Measurements from ENCODE around the gene QSOX1. TPM values are rescaled to one million over a fixed set of nuclear protein-coding genes. Genes with fewer than 3 reads are reported as not detected.
A peak's percentile ranks its signal among the peaks of the same experiment; 100 is the strongest.

The QSOX1 gene
- total RNA-seq, 1 experiment from 2014 or later = 4.7 TPM

DNA sequence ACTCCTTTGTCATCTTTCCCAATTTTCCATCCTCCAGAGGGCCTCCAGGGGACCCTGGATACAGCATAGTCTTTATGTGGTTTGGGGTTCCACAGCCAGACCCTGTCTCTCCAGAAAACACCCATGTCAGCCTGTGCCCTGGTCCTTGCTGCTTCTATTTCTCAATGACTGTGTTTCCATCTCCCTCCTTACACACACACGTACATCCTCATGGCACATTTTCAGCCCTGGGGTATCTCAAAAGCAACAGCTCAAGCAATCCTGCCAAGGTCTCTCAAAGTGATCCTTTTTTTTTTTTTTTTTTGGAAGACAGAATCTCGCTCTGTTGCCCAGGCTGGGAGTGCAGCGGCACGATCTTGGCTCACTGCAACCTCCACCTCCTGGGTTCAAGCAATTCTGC is 22.3 kb downstream of the QSOX1 start:
- Histone ChIP-seq H3K9me3 (ENCODE audit: low read length) (no peaks in the 10 kb centered on the region), H3K36me3 (ENCODE audit: insufficient read depth, low read length) (no peaks in the 10 kb centered on the region), H3K9me2 (replicated peaks; ENCODE audit: insufficient read depth, low read length) (no peaks in the 10 kb centered on the region), H3K27ac (ENCODE audit: low read length) (no peak overlapping the region), H3K4me1 (ENCODE audit: low read length) (no peaks in the 10 kb centered on the region), H3K9ac (ENCODE audit: low read length) (no peak overlapping the region), H3K4me2 (ENCODE audit: low read depth, low read length, poor library complexity, severe bottlenecking) (no peak overlapping the region), H3K79me2 (ENCODE audit: low read length) (no peaks in the 10 kb centered on the region), H4K20me1 (ENCODE audit: insufficient read depth, low read depth, low read length) (no peaks in the 10 kb centered on the region), H3K27me3 (ENCODE audit: low read length) (no peaks in the 10 kb centered on the region), H2AFZ (ENCODE audit: low read length) (no peak overlapping the region), H3K4me3 (ENCODE audit: low read length) (no peak overlapping the region)
- no peak for DNase-seq

GRCh38 chr1:180177931-180178330 is 23.3 kb downstream of the QSOX1 start:
- no peak overlapping the region for H2AFZ ChIP-seq (ENCODE audit: low read length)
- no peak overlapping the region for H3K27ac ChIP-seq (ENCODE audit: low read length)
- no peaks in the 10 kb centered on the region for H3K4me1 ChIP-seq (ENCODE audit: low read length)
- H4K20me1 ChIP-seq (ENCODE audit: insufficient read depth, low read depth, low read length) = no peaks in the 10 kb centered on the region
- H3K4me2 ChIP-seq (ENCODE audit: low read depth, low read length, poor library complexity, severe bottlenecking) = no peak overlapping the region
- no peaks in the 10 kb centered on the region for H3K36me3 ChIP-seq (ENCODE audit: insufficient read depth, low read length)
- no peak overlapping the region for H3K9ac ChIP-seq (ENCODE audit: low read length)
- no peaks in the 10 kb centered on the region for H3K9me2 ChIP-seq (replicated peaks; ENCODE audit: insufficient read depth, low read length)
- H3K79me2 ChIP-seq (ENCODE audit: low read length) = no peaks in the 10 kb centered on the region
- H3K4me3 ChIP-seq (ENCODE audit: low read length) = no peak overlapping the region
- no peaks in the 10 kb centered on the region for H3K9me3 ChIP-seq (ENCODE audit: low read length)
- no peak for DNase-seq
- H3K27me3 ChIP-seq (ENCODE audit: low read length) = no peaks in the 10 kb centered on the region

- no peak overlapping the region for H3K4me2 ChIP-seq (ENCODE audit: low read depth, low read length, poor library complexity, severe bottlenecking)
- H3K79me2 ChIP-seq (ENCODE audit: low read length) = no peaks in the 10 kb centered on the region
- H3K4me1 ChIP-seq (ENCODE audit: low read length) = no peaks in the 10 kb centered on the region
- DNase-seq = peak; percentile 85
- no peaks in the 10 kb centered on the region for H3K9me3 ChIP-seq (ENCODE audit: low read length)
- no peaks in the 10 kb centered on the region for H3K36me3 ChIP-seq (ENCODE audit: insufficient read depth, low read length)
- H2AFZ ChIP-seq (ENCODE audit: low read length) = no peak overlapping the region
- H3K4me3 ChIP-seq (ENCODE audit: low read length) = no peak overlapping the region
- H3K27ac ChIP-seq (ENCODE audit: low read length) = no peak overlapping the region
- no peaks in the 10 kb centered on the region for H3K27me3 ChIP-seq (ENCODE audit: low read length)
- no peaks in the 10 kb centered on the region for H4K20me1 ChIP-seq (ENCODE audit: insufficient read depth, low read depth, low read length)
- H3K9ac ChIP-seq (ENCODE audit: low read length) = no peak overlapping the region
- no peaks in the 10 kb centered on the region for H3K9me2 ChIP-seq (replicated peaks; ENCODE audit: insufficient read depth, low read length)
Measured at GRCh38 chr1:180178511-180179161, 24.0 kb downstream of the QSOX1 start.

DNA sequence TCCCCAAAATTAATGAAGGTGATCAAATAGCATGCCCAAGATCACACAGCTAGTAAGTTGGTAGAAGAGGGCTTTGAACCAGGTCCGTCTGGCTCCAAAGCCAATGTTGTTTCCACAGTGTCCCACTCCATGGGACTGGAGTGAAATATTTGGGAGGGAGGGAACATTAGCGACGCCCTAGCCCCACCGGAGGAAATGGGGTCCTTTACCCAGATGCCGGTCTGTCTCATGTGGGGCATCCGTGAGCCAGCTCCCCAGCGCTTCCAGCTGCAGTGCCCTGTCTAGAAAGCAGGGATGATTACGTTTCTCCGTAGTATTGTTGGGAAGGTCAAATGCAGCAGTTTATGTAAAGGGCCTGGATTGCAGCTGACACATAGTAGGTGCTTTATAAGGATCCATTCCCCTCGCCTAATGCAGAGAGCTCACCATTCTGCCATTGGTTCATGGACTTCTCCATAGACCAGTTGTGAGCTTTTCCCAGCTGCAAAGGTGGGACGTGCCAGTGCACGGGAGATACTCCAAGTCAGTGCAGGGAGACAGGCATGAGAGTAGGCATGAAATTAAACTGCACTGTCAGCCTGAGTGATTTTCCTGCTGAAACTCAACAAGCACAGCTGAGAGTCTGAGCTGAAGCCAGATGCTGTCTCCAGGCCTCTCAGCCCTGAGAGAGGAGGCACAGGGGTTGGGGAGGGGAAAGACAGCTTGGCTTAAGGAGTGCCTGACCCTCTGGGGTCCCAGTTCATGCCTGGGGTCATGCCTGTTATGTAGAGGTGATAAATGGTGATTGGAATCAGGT is 24.7 kb downstream of the QSOX1 start:
- Histone ChIP-seq H3K27me3 (ENCODE audit: low read length) (no peaks in the 10 kb centered on the region), H4K20me1 (ENCODE audit: insufficient read depth, low read depth, low read length) (no peaks in the 10 kb centered on the region), H2AFZ (ENCODE audit: low read length) (no peak overlapping the region), H3K9me2 (replicated peaks; ENCODE audit: insufficient read depth, low read length) (no peaks in the 10 kb centered on the region), H3K36me3 (ENCODE audit: insufficient read depth, low read length) (no peaks in the 10 kb centered on the region), H3K27ac (ENCODE audit: low read length) (no peak overlapping the region), H3K9me3 (ENCODE audit: low read length) (no peaks in the 10 kb centered on the region), H3K4me3 (ENCODE audit: low read length) (no peak overlapping the region), H3K4me2 (ENCODE audit: low read depth, low read length, poor library complexity, severe bottlenecking) (no peak overlapping the region), H3K79me2 (ENCODE audit: low read length) (no peaks in the 10 kb centered on the region), H3K9ac (ENCODE audit: low read length) (no peak overlapping the region), H3K4me1 (ENCODE audit: low read length) (no peaks in the 10 kb centered on the region)
- DNase-seq = no peak

DNA sequence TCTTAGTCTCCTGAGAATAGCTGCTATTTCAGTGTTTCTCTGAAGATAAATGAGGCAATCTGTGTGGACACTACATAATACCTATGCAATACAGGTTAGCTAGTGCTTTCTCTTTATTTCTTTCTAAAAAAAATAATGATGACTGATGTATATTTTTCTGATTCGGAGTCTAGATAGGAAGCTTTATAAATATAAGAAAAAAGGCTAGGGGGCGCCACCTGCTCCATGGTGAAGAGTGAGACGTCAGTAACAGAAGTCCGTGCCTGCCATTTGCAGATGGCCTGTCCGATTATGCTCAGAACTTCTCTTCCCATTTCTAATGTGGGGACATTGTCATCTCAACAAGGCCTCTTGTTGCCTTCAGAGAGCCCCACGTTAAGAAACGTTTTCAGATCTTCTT is 26.4 kb downstream of the QSOX1 start:
- H3K9me3 ChIP-seq (ENCODE audit: low read length) = no peaks in the 10 kb centered on the region
- H3K9me2 ChIP-seq (replicated peaks; ENCODE audit: insufficient read depth, low read length) = no peaks in the 10 kb centered on the region
- no peak overlapping the region for H2AFZ ChIP-seq (ENCODE audit: low read length)
- no peaks in the 10 kb centered on the region for H3K4me1 ChIP-seq (ENCODE audit: low read length)
- no peaks in the 10 kb centered on the region for H4K20me1 ChIP-seq (ENCODE audit: insufficient read depth, low read depth, low read length)
- no peak overlapping the region for H3K4me3 ChIP-seq (ENCODE audit: low read length)
- H3K9ac ChIP-seq (ENCODE audit: low read length) = no peak overlapping the region
- H3K27me3 ChIP-seq (ENCODE audit: low read length) = no peaks in the 10 kb centered on the region
- peak; percentile 72 for DNase-seq
- no peak overlapping the region for H3K27ac ChIP-seq (ENCODE audit: low read length)
- H3K4me2 ChIP-seq (ENCODE audit: low read depth, low read length, poor library complexity, severe bottlenecking) = no peak overlapping the region
- H3K79me2 ChIP-seq (ENCODE audit: low read length) = no peaks in the 10 kb centered on the region
- H3K36me3 ChIP-seq (ENCODE audit: insufficient read depth, low read length) = no peaks in the 10 kb centered on the region

GRCh38 chr1:180181996-180182642 is 27.4 kb downstream of the QSOX1 start:
- Histone ChIP-seq H3K27ac (ENCODE audit: low read length) (no peak overlapping the region), H3K79me2 (ENCODE audit: low read length) (no peaks in the 10 kb centered on the region), H3K9ac (ENCODE audit: low read length) (no peak overlapping the region), H3K36me3 (ENCODE audit: insufficient read depth, low read length) (no peaks in the 10 kb centered on the region), H3K4me1 (ENCODE audit: low read length) (no peaks in the 10 kb centered on the region), H3K9me3 (ENCODE audit: low read length) (no peaks in the 10 kb centered on the region), H2AFZ (ENCODE audit: low read length) (no peak overlapping the region), H3K4me2 (ENCODE audit: low read depth, low read length, poor library complexity, severe bottlenecking) (no peak overlapping the region), H3K9me2 (replicated peaks; ENCODE audit: insufficient read depth, low read length) (no peaks in the 10 kb centered on the region), H3K4me3 (ENCODE audit: low read length) (no peak overlapping the region), H3K27me3 (ENCODE audit: low read length) (no peaks in the 10 kb centered on the region), H4K20me1 (ENCODE audit: insufficient read depth, low read depth, low read length) (no peaks in the 10 kb centered on the region)
- no peak for DNase-seq

DNA sequence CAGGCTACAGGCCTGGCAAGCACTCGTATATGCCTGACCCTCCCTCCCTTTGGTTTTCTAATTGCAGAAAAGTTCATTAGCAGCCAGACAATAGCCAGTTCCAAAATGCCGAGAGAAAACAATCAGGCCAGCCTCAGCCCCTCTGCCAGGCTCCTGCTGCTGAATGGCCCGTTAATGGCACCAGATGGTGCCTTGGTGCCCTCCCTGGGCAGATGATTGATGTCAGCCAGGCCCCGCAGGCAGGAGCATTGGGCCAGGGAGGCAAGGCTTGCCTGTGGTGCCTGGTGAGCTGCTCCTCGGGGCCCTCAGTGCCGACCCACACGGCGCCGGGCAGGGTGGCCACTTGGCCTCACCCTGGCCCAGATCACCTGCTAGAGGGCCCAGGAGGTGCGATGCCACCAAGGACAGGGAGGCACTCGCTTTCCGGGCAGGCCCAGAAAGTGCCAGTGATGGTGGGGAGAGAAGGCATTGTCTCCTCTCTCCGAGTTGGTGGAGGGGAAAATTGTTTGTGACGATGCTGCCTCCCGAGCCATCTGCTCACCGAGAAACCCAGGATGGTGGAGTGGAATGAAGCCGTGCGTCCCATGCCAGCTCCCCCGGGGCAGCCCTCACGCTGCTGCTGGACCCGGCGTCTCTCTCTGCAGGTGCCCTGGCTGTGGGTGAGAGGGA is 28.1 kb downstream of the QSOX1 start:
- H3K36me3 ChIP-seq (ENCODE audit: insufficient read depth, low read length) = no peaks in the 10 kb centered on the region
- no peaks in the 10 kb centered on the region for H3K9me3 ChIP-seq (ENCODE audit: low read length)
- no peak overlapping the region for H3K4me3 ChIP-seq (ENCODE audit: low read length)

DNA sequence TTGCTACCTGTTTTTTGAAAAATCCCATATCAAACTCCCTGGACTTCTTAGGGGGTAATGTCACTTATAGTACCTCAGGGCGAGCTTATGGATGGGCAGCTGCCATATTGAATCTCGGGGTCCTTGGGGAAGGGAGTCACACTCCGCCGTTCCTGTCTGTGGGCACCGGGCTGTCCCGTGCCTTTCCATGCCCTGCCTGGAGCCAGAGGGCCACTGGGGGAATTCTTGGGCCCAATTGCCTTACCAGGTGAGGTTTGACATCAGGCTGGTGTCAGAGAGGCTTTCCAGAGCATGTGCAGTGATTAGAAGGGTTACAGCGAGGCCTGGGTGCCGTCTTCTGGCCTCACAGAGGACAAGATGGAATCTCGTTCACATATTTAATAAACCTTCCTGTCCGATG is 28.8 kb downstream of the QSOX1 start:
- Histone ChIP-seq H3K27me3 (ENCODE audit: low read length) (no peaks in the 10 kb centered on the region), H3K4me3 (ENCODE audit: low read length) (no peak overlapping the region), H3K27ac (ENCODE audit: low read length) (no peak overlapping the region), H3K9me2 (replicated peaks; ENCODE audit: insufficient read depth, low read length) (no peaks in the 10 kb centered on the region), H3K9ac (ENCODE audit: low read length) (no peak overlapping the region), H3K9me3 (ENCODE audit: low read length) (no peaks in the 10 kb centered on the region), H3K79me2 (ENCODE audit: low read length) (no peaks in the 10 kb centered on the region), H3K4me1 (ENCODE audit: low read length) (no peaks in the 10 kb centered on the region), H3K4me2 (ENCODE audit: low read depth, low read length, poor library complexity, severe bottlenecking) (no peak overlapping the region), H2AFZ (ENCODE audit: low read length) (no peak overlapping the region), H4K20me1 (ENCODE audit: insufficient read depth, low read depth, low read length) (no peaks in the 10 kb centered on the region), H3K36me3 (ENCODE audit: insufficient read depth, low read length) (no peaks in the 10 kb centered on the region)
- DNase-seq = no peak

More for the DNA sequence above, 28.1 kb downstream of the QSOX1 start:
- no peaks in the 10 kb centered on the region for H3K79me2 ChIP-seq (ENCODE audit: low read length)
- H3K4me2 ChIP-seq (ENCODE audit: low read depth, low read length, poor library complexity, severe bottlenecking) = no peak overlapping the region
- H3K9ac ChIP-seq (ENCODE audit: low read length) = no peak overlapping the region
- no peaks in the 10 kb centered on the region for H3K9me2 ChIP-seq (replicated peaks; ENCODE audit: insufficient read depth, low read length)
- H4K20me1 ChIP-seq (ENCODE audit: insufficient read depth, low read depth, low read length) = no peaks in the 10 kb centered on the region
- no peak overlapping the region for H2AFZ ChIP-seq (ENCODE audit: low read length)
- H3K27ac ChIP-seq (ENCODE audit: low read length) = no peak overlapping the region
- H3K4me1 ChIP-seq (ENCODE audit: low read length) = no peaks in the 10 kb centered on the region
- no peak for DNase-seq
- H3K27me3 ChIP-seq (ENCODE audit: low read length) = no peaks in the 10 kb centered on the region

Measured in Karpas-422 (cell line).